B cell (primary cell): ENCODE results near the gene TFF2. TPM values are rescaled to one million over a fixed set of nuclear protein-coding genes. Genes with fewer than 3 reads are reported as not detected.

Experiments
- ATAC-seq: fragments of 200-7000 bp; cut with Tn5 transposase; one replicate; pipeline ENCODE4 v1.10.0; 2021; ENCODE audit warnings: low read depth, mild to moderate bottlenecking, moderate number of reproducible peaks, moderate library complexity
- CTCF ChIA-PET: fragments of 350-600 bp; sonication (Branson Sonifier 250); formaldehyde crosslinking; loops from one replicate; lab custom pipeline; 2021; ENCODE audit warnings: antibody characterized with exemption, inconsistent platforms; lab: Charles Lee
- POLR2A ChIA-PET: fragments of 350-600 bp; sonication (Branson Sonifier 250); formaldehyde crosslinking; loops from one replicate; lab custom pipeline; 2021; ENCODE audit warnings: antibody characterized with exemption; lab: Charles Lee
- DNase-seq: peaks from one replicate; pipeline ENCODE4 v3.0.0; 2013
- H2AFZ ChIP-seq: 2 replicates; pipeline ENCODE4 v1.6.1; 2012; ENCODE audit warnings: mild to moderate bottlenecking, low read depth, low read length; ENCODE audit not compliant: insufficient read depth, poor library complexity, severe bottlenecking
- H3K27ac ChIP-seq, 2 donors: 1 replicate in 1 of 2; 2 replicates in 1 of 2; pipeline ENCODE4 v1.5.1; 2012 to 2013; ENCODE audit warnings: low read length in 2 of 2, mild to moderate bottlenecking in 2 of 2, moderate library complexity in 1 of 2
- H3K27me3 ChIP-seq, 4 experiments: fragments of 200-600 bp in 1 of 4; sonication (generic) in 1 of 4; replicated peaks in 1 of 4; 1 replicate in 2 of 4; 2 replicates in 2 of 4; pipeline versions ENCODE4 v1.6.1 to v1.7.0; 2013 to 2016; ENCODE audit warnings: low read length in 3 of 4, mild to moderate bottlenecking in 2 of 4, mixed read lengths in 1 of 4, moderate library complexity in 1 of 4; ENCODE audit not compliant: insufficient read depth in 4 of 4, control insufficient read depth in 3 of 4; ENCODE audit errors: control extremely low read depth in 1 of 4
- H3K36me3 ChIP-seq, 2 experiments: replicated peaks in 1 of 2; 1 replicate in 1 of 2; 2 replicates in 1 of 2; pipeline versions ENCODE4 v1.6.1 to v1.7.1; 2013; ENCODE audit warnings: low read length in 1 of 2; ENCODE audit not compliant: insufficient read depth in 2 of 2, control insufficient read depth in 1 of 2; ENCODE audit errors: control extremely low read depth in 1 of 2, extremely low read depth in 1 of 2
- H3K4me1 ChIP-seq, 2 donors: fragments of 200-600 bp in 1 of 2; sonication (generic) in 1 of 2; 1 replicate in 1 of 2; 2 replicates in 1 of 2; pipeline versions ENCODE4 v1.5.1 to v1.6.1; 2013 to 2017; ENCODE audit warnings: low read length in 2 of 2; ENCODE audit not compliant: control insufficient read depth in 2 of 2, insufficient read depth in 2 of 2
- H3K4me2 ChIP-seq: replicated peaks from 2 replicates; pipeline ENCODE3; 2012; ENCODE audit warnings: mild to moderate bottlenecking, low read depth, low read length; ENCODE audit not compliant: poor library complexity, severe bottlenecking
- H3K4me3 ChIP-seq, 5 experiments: fragments of 200-600 bp in 1 of 5; sonication (generic) in 1 of 5; 1 replicate in 3 of 5; 2 replicates in 2 of 5; pipeline versions ENCODE4 v1.5.1 to v1.7.0; 2011 to 2016; ENCODE audit warnings: low read length in 4 of 5, mild to moderate bottlenecking in 4 of 5, low read depth in 2 of 5, control low read depth in 1 of 5, moderate library complexity in 1 of 5; ENCODE audit not compliant: insufficient read depth in 1 of 5; ENCODE audit errors: control extremely low read depth in 1 of 5, extremely low read depth in 1 of 5
- H3K79me2 ChIP-seq: fragments of 200-600 bp; sonication (generic); one replicate; pipeline ENCODE4 v1.6.0; 2016; ENCODE audit warnings: low read length; ENCODE audit not compliant: control insufficient read depth, insufficient read depth
- H3K9ac ChIP-seq: fragments of 200-600 bp; sonication (generic); 2 replicates; pipeline ENCODE4 v1.6.1; 2017; ENCODE audit warnings: mild to moderate bottlenecking, low read length, moderate library complexity
- H3K9me3 ChIP-seq, 3 donors: one replicate each; pipeline versions ENCODE4 v1.6.1 to v1.7.1; 2013; ENCODE audit warnings: low read length in 2 of 3; ENCODE audit not compliant: control insufficient read depth in 2 of 3, insufficient read depth in 1 of 3; ENCODE audit errors: control extremely low read depth in 1 of 3
- H4K20me1 ChIP-seq: 2 replicates; pipeline ENCODE4 v1.6.0; 2012; ENCODE audit warnings: mild to moderate bottlenecking, low read length; ENCODE audit not compliant: insufficient read depth, control insufficient read depth, poor library complexity, severe bottlenecking
- H3K27ac Mint-ChIP-seq: one replicate; pipeline ENCODE4 v1.8.0; 2021; ENCODE audit warnings: mixed read lengths
- H3K27me3 Mint-ChIP-seq: one replicate; pipeline ENCODE4 v1.8.0; 2021; ENCODE audit warnings: mixed read lengths
- H3K4me1 Mint-ChIP-seq: one replicate; pipeline ENCODE4 v1.8.0; 2021; ENCODE audit warnings: mixed read lengths
- H3K4me3 Mint-ChIP-seq: one replicate; pipeline ENCODE4 v1.8.0; 2021; ENCODE audit warnings: mixed read lengths
- H3K9me3 Mint-ChIP-seq: one replicate; pipeline ENCODE4 v1.8.0; 2022; ENCODE audit warnings: mixed read lengths; ENCODE audit not compliant: insufficient read depth
- CTCF ChIP-seq: fragments of 200-600 bp; IDR thresholded peaks from one replicate; pipeline ENCODE4 v1.8.0; 2022; ENCODE audit warnings: antibody characterized with exemption, mild to moderate bottlenecking
- EZH2 ChIP-seq: IDR thresholded peaks from 2 replicates; pipeline ENCODE4 v1.6.1; 2012; ENCODE audit warnings: borderline replicate concordance, low read depth, mild to moderate bottlenecking, moderate library complexity, low read length; ENCODE audit not compliant: insufficient read depth, poor library complexity, severe bottlenecking
- WGBS: methylation state at CpG from one replicate; pipeline ENCODE4 v1.1.5; 2013; ENCODE audit warnings: missing lambda C conversion rate; ENCODE audit not compliant: insufficient coverage; 5-methylcytosine and 5-hydroxymethylcytosine counted together
- intact Hi-C: fragments of 100-400 bp; cut with micrococcal nuclease; formaldehyde crosslinking; loops from one replicate; pipeline ENCODE4 v1.10.0; 2022
- polyA plus RNA-seq: library from polyadenylated mRNA; depleted of rRNA; stranded (reverse); fragments of >200 nt; gene quantifications from 2 replicates; pipeline ENCODE4 v1.2.3, GENCODE V29; 2012
- total RNA-seq, 2 donors: library from RNA; stranded (reverse); fragments of 120-200 nt in 1 of 2; gene quantifications; 1 replicate in 1 of 2; 2 replicates in 1 of 2; pipeline versions ENCODE4 v1.2.3 to v1.2.4, GENCODE V29; 2013 to 2022

TFF2 gene
- total and polyA plus RNA-seq, 2 donors (not counting 1 experiment from before 2014, with no cell fraction given) = not detected

DNA sequence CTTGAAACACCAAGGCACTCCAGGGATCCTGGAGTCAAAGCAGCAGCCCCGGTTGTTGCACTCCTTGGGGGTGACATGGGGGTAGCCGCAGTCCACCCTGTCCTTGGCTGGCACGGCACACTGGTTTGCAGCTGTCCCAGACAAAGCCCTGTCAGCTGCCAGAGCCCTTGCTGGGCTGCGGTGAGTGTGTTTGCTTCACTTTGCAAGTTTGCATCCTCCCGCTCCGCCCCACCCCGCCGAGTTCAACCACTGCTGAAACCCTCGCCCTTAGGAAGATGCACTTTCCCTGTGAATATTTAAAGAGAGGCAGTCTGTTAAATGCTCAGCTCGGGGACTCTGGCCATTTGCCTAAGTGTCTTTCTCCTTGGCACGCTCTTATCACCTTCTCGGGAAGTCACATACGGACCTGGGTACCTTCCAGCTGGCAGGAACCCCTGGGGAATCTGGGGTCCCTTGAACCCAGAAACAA, 37.3 kb downstream of the TFF2 start:
- CTCF ChIA-PET = no interaction called here
- WGBS = 74% methylated on average over 13 of the region's 13 CpGs
- Mint-ChIP-seq H3K4me1 (peaks cover 5% of the 10 kb centered on the region), H3K27ac (no peak overlapping the region), H3K9me3 (no peaks in the 10 kb centered on the region), H3K27me3 (peaks cover 10% of the 10 kb centered on the region), H3K4me3 (no peak overlapping the region)
- H3K4me3 ChIP-seq = no peak overlapping the region
- ATAC-seq (no peak), DNase-seq (no peak)
- POLR2A ChIA-PET = no interaction called here
- peaks cover 7 to 9% of the 10 kb centered on the region in 2 donors for H3K4me1 ChIP-seq
- H3K27ac ChIP-seq = no peak overlapping the region
- no peaks in the 10 kb centered on the region for H3K9me3 ChIP-seq
- no peaks in the 10 kb centered on the region for H3K36me3 ChIP-seq
- H4K20me1 ChIP-seq = no peaks in the 10 kb centered on the region
- TF ChIP-seq CTCF (no peak), EZH2 (no peak)
- no peak overlapping the region for H3K4me2 ChIP-seq
- H3K9ac ChIP-seq = no peak overlapping the region
- peaks cover 0 to 17% (median 2%) of the 10 kb centered on the region in 4 experiments for H3K27me3 ChIP-seq
- no peaks in the 10 kb centered on the region for H3K79me2 ChIP-seq
- no peak overlapping the region for H2AFZ ChIP-seq
- intact Hi-C loops = no loop called here

- H3K27ac ChIP-seq = no peak overlapping the region
- H3K27me3 Mint-ChIP-seq = peaks cover 14% of the 10 kb centered on the region
- intact Hi-C loops = no loop called here
Measured at GRCh38 chr21:42312626-42313104, 38.1 kb downstream of the TFF2 start.

More at GRCh38 chr21:42312626-42313104, 38.1 kb downstream of the TFF2 start:
- ChIA-PET CTCF (no interaction called here), POLR2A (no interaction called here)
- Histone ChIP-seq H4K20me1 (no peaks in the 10 kb centered on the region), H3K4me1 (peaks cover 7 to 12% of the 10 kb centered on the region in 2 donors), H3K27me3 (peaks cover 0 to 26% (median 10%) of the 10 kb centered on the region in 4 experiments), H3K4me2 (no peak overlapping the region), H3K79me2 (no peaks in the 10 kb centered on the region), H2AFZ (no peak overlapping the region), H3K4me3 (no peak overlapping the region), H3K9ac (no peak overlapping the region), H3K36me3 (no peaks in the 10 kb centered on the region), H3K9me3 (peaks cover 0 to 3% (median 0%) of the 10 kb centered on the region in 3 donors)
- TF ChIP-seq EZH2 = no peak
- no peak for TF ChIP-seq CTCF
- H3K4me3 Mint-ChIP-seq = no peak overlapping the region
- H3K4me1 Mint-ChIP-seq = peaks cover 4% of the 10 kb centered on the region
- 81% methylated on average over 16 of the region's 16 CpGs for WGBS
- H3K9me3 Mint-ChIP-seq = no peaks in the 10 kb centered on the region
- ATAC-seq (no peak), DNase-seq (no peak)
- no peak overlapping the region for H3K27ac Mint-ChIP-seq
